Mesenchymal stem cell (in vitro differentiated cells and primary cell): ENCODE measurements around the gene BUD23.
A peak's percentile ranks its signal among the peaks of the same experiment; 100 is the strongest.

Experiments used
- DNase-seq: peaks from one replicate; pipeline ENCODE4 v3.0.0-alpha.2; 2013
- H2AFZ ChIP-seq: one replicate; pipeline ENCODE4 v1.6.1; 2013; ENCODE audit warnings: low read depth, mild to moderate bottlenecking, control low read depth, inconsistent platforms, low read length, moderate library complexity
- H2AK5ac ChIP-seq: 2 replicates; pipeline ENCODE4 v1.6.1; 2013; ENCODE audit warnings: low read length, moderate library complexity, mild to moderate bottlenecking, inconsistent platforms; ENCODE audit not compliant: severe bottlenecking
- H2BK120ac ChIP-seq: one replicate; pipeline ENCODE4 v1.6.1; 2013; ENCODE audit warnings: low read depth, mild to moderate bottlenecking, inconsistent platforms, low read length, moderate library complexity
- H2BK12ac ChIP-seq, 2 experiments: one replicate each; pipeline ENCODE4 v1.6.1; 2013; ENCODE audit warnings: inconsistent platforms in 2 of 2, low read length in 2 of 2, mild to moderate bottlenecking in 2 of 2, moderate library complexity in 2 of 2, control low read depth in 1 of 2
- H2BK15ac ChIP-seq: one replicate; pipeline ENCODE4 v1.6.1; 2013; ENCODE audit warnings: mild to moderate bottlenecking, low read depth, inconsistent platforms; ENCODE audit not compliant: poor library complexity, severe bottlenecking
- H2BK5ac ChIP-seq: 2 replicates; pipeline ENCODE4 v1.6.1; 2013; ENCODE audit warnings: low read depth, mild to moderate bottlenecking, low read length, control low read depth, inconsistent platforms; ENCODE audit not compliant: poor library complexity, severe bottlenecking
- H3K14ac ChIP-seq, 2 experiments: one replicate each; pipeline ENCODE4 v1.6.1; 2013; ENCODE audit warnings: inconsistent platforms in 2 of 2, low read length in 2 of 2, control low read depth in 1 of 2, mild to moderate bottlenecking in 1 of 2, moderate library complexity in 1 of 2
- H3K18ac ChIP-seq, 2 experiments: one replicate each; pipeline ENCODE4 v1.6.1; 2013; ENCODE audit warnings: inconsistent platforms in 2 of 2, low read length in 2 of 2, control low read depth in 1 of 2, low read depth in 1 of 2, mild to moderate bottlenecking in 1 of 2
- H3K23ac ChIP-seq, 2 experiments: one replicate each; pipeline ENCODE4 v1.6.1; 2013; ENCODE audit warnings: inconsistent platforms in 2 of 2, low read length in 2 of 2, mild to moderate bottlenecking in 2 of 2, moderate library complexity in 2 of 2, control low read depth in 1 of 2
- H3K27ac ChIP-seq: 2 replicates; pipeline ENCODE4 v1.5.1; 2013; ENCODE audit warnings: mild to moderate bottlenecking, moderate library complexity, low read length, control low read depth, inconsistent platforms; ENCODE audit not compliant: poor library complexity, severe bottlenecking
- H3K27me3 ChIP-seq, 2 experiments: 2 replicates each; pipeline versions ENCODE4 v1.6.1 to v1.7.0; 2013; ENCODE audit warnings: low read length in 2 of 2, mild to moderate bottlenecking in 2 of 2, moderate library complexity in 2 of 2, control low read depth in 1 of 2, inconsistent platforms in 1 of 2; ENCODE audit not compliant: control insufficient read depth in 1 of 2, insufficient read depth in 1 of 2
- H3K36me3 ChIP-seq, 2 experiments: 2 replicates each; pipeline versions ENCODE4 v1.6.1 to v1.7.0; 2013; ENCODE audit warnings: low read length in 2 of 2, control low read depth in 1 of 2, inconsistent platforms in 1 of 2, low read depth in 1 of 2, mild to moderate bottlenecking in 1 of 2; ENCODE audit not compliant: insufficient read depth in 2 of 2, control insufficient read depth in 1 of 2
- H3K4ac ChIP-seq, 2 experiments: one replicate each; pipeline ENCODE4 v1.6.1; 2013; ENCODE audit warnings: inconsistent platforms in 2 of 2, low read length in 2 of 2, mild to moderate bottlenecking in 2 of 2, moderate library complexity in 2 of 2, control low read depth in 1 of 2, low read depth in 1 of 2
- H3K4me1 ChIP-seq: 2 replicates; pipeline ENCODE4 v1.6.1; 2013; ENCODE audit warnings: low read depth, low read length, control low read depth; ENCODE audit not compliant: control insufficient read depth, insufficient read depth
- H3K4me2 ChIP-seq: 2 replicates; pipeline ENCODE4 v1.6.1; 2013; ENCODE audit warnings: low read length, mild to moderate bottlenecking, inconsistent platforms; ENCODE audit not compliant: poor library complexity, severe bottlenecking
- H3K4me3 ChIP-seq, 2 experiments: 2 replicates each; pipeline versions ENCODE4 v1.5.1 to v1.7.0; 2013; ENCODE audit warnings: low read length in 2 of 2, mild to moderate bottlenecking in 2 of 2, control low read depth in 1 of 2, low read depth in 1 of 2; ENCODE audit not compliant: insufficient read depth in 1 of 2
- H3K79me1 ChIP-seq: replicated peaks from 2 replicates; pipeline ENCODE4 v1.6.1; 2013; ENCODE audit warnings: mild to moderate bottlenecking, control low read depth, low read length, inconsistent platforms; ENCODE audit not compliant: poor library complexity, severe bottlenecking
- H3K9ac ChIP-seq: 2 replicates; pipeline ENCODE4 v1.7.0; 2013; ENCODE audit warnings: mild to moderate bottlenecking, low read length, moderate library complexity
- H3K9me3 ChIP-seq: 2 replicates; pipeline ENCODE4 v1.7.0; 2013; ENCODE audit warnings: mild to moderate bottlenecking, low read length; ENCODE audit not compliant: control insufficient read depth
- H4K8ac ChIP-seq: one replicate; pipeline ENCODE4 v1.6.1; 2013; ENCODE audit warnings: inconsistent platforms, mild to moderate bottlenecking, low read length, moderate library complexity
- H4K91ac ChIP-seq: one replicate; pipeline ENCODE4 v1.6.1; 2013; ENCODE audit warnings: mild to moderate bottlenecking, low read length, inconsistent platforms
- WGBS: methylation state at CpG from one replicate; pipeline ENCODE4 v1.1.7; 2013; ENCODE audit warnings: mixed read lengths; 5-methylcytosine and 5-hydroxymethylcytosine counted together

BUD23 gene

GRCh38 chr7:73702665-73703064 lies 19.3 kb downstream of the BUD23 start:
- H3K4me1 ChIP-seq, result peaks cover 43% of the 10 kb centered on the region
- no peak overlapping the region for H3K18ac ChIP-seq
- H4K91ac ChIP-seq, result no peak overlapping the region
- H2BK120ac ChIP-seq, result no peak overlapping the region
- H3K27ac ChIP-seq, result no peak overlapping the region
- no peak overlapping the region for H2BK12ac ChIP-seq
- H3K27me3 ChIP-seq, result no peaks in the 10 kb centered on the region
- H4K8ac ChIP-seq, result no peak overlapping the region
- no peak overlapping the region for H2BK5ac ChIP-seq
- 94% methylated on average over 18 of the region's 18 CpGs for WGBS
- no peak overlapping the region for H3K4me3 ChIP-seq
- no peak overlapping the region for H2AFZ ChIP-seq
- no peak overlapping the region for H3K4ac ChIP-seq
- no peak overlapping the region for H3K9ac ChIP-seq
- H2AK5ac ChIP-seq, result no peak overlapping the region
- no peak overlapping the region for H3K4me2 ChIP-seq
- DNase-seq, result no peak
- H3K79me1 ChIP-seq, result peaks cover 12% of the 10 kb centered on the region
- no peak overlapping the region for H3K14ac ChIP-seq
- no peak overlapping the region for H3K23ac ChIP-seq
- H2BK15ac ChIP-seq, result no peak overlapping the region
- H3K36me3 ChIP-seq, result peaks cover 90 to 91% of the 10 kb centered on the region in 2 experiments
- no peaks in the 10 kb centered on the region for H3K9me3 ChIP-seq

- H3K4me3 ChIP-seq, result no peak overlapping the region
- H3K36me3 ChIP-seq, result peaks cover 87% of the 10 kb centered on the region in 2 experiments
- H3K4me1 ChIP-seq, result peaks cover 44% of the 10 kb centered on the region
- peak overlapping the region in 1 of 2 experiments; percentile 54 for H2BK12ac ChIP-seq
- H3K23ac ChIP-seq, result no peak overlapping the region
- no peak overlapping the region for H2BK5ac ChIP-seq
- DNase-seq, result no peak
- 77% methylated on average over 13 of the region's 13 CpGs for WGBS
- no peaks in the 10 kb centered on the region for H3K9me3 ChIP-seq
- peak overlapping the region in 1 of 2 experiments; percentile 34 for H3K18ac ChIP-seq
- peak overlapping the region; percentile 28 for H4K91ac ChIP-seq
- H3K27ac ChIP-seq, result no peak overlapping the region
- H2BK120ac ChIP-seq, result no peak overlapping the region
- no peak overlapping the region for H3K4ac ChIP-seq
- no peak overlapping the region for H2AFZ ChIP-seq
- no peak overlapping the region for H3K9ac ChIP-seq
- peaks cover 12% of the 10 kb centered on the region for H3K79me1 ChIP-seq
- H4K8ac ChIP-seq, result no peak overlapping the region
- H3K27me3 ChIP-seq, result no peaks in the 10 kb centered on the region
- peak overlapping the region; percentile 45 for H2AK5ac ChIP-seq
- H2BK15ac ChIP-seq, result no peak overlapping the region
- no peak overlapping the region for H3K14ac ChIP-seq
- no peak overlapping the region for H3K4me2 ChIP-seq
These were observed 19.8 kb downstream of the BUD23 start for GRCh38 chr7:73703225-73703624.

GRCh38 chr7:73703757-73704639 lies 20.6 kb downstream of the BUD23 start:
- Histone ChIP-seq H2BK15ac (peak overlapping the region; percentile 13), H3K4me2 (no peak overlapping the region), H3K23ac (peak overlapping the region in 1 of 2 experiments; percentile 51), H3K14ac (no peak overlapping the region), H4K8ac (no peak overlapping the region), H3K4me1 (peaks cover 52% of the 10 kb centered on the region), H2AK5ac (peak overlapping the region; percentile 33), H2BK5ac (no peak overlapping the region), H3K4me3 (no peak overlapping the region), H3K27ac (peak overlapping the region; percentile 67), H2BK12ac (peak overlapping the region in 1 of 2 experiments; percentile 54), H3K36me3 (peaks cover 87% of the 10 kb centered on the region in 2 experiments), H3K18ac (peak overlapping the region in 1 of 2 experiments; percentile 34), H3K79me1 (peaks cover 18% of the 10 kb centered on the region), H3K4ac (no peak overlapping the region), H2BK120ac (no peak overlapping the region), H3K9ac (no peak overlapping the region), H3K9me3 (no peaks in the 10 kb centered on the region), H2AFZ (no peak overlapping the region), H4K91ac (peak overlapping the region; percentile 28), H3K27me3 (no peaks in the 10 kb centered on the region)
- peak; percentile 50 for DNase-seq
- 42% methylated on average over 32 of the region's 45 CpGs for whole genome bisulfite sequencing

- H3K4me1 ChIP-seq, result peaks cover 56% of the 10 kb centered on the region
- DNase-seq, result no peak
- no peak overlapping the region for H3K4me3 ChIP-seq
These were observed 21.5 kb downstream of the BUD23 start for GRCh38 chr7:73704640-73705550.

More at GRCh38 chr7:73704640-73705550, 21.5 kb downstream of the BUD23 start:
- no peaks in the 10 kb centered on the region for H3K9me3 ChIP-seq
- 90% methylated on average over 18 of the region's 23 CpGs for WGBS
- H3K36me3 ChIP-seq, result peaks cover 82 to 87% of the 10 kb centered on the region in 2 experiments
- H3K14ac ChIP-seq, result no peak overlapping the region
- no peak overlapping the region for H2BK12ac ChIP-seq
- no peak overlapping the region for H2BK120ac ChIP-seq
- H3K9ac ChIP-seq, result peak overlapping the region; percentile 9
- H4K91ac ChIP-seq, result no peak overlapping the region
- no peak overlapping the region for H2BK15ac ChIP-seq
- no peak overlapping the region for H3K4ac ChIP-seq
- H3K18ac ChIP-seq, result no peak overlapping the region
- peaks cover 18% of the 10 kb centered on the region for H3K79me1 ChIP-seq
- no peak overlapping the region for H4K8ac ChIP-seq
- H2AFZ ChIP-seq, result no peak overlapping the region
- no peak overlapping the region for H3K23ac ChIP-seq
- H2AK5ac ChIP-seq, result peak overlapping the region; percentile 91
- H3K4me2 ChIP-seq, result peak overlapping the region; percentile 19
- no peaks in the 10 kb centered on the region for H3K27me3 ChIP-seq
- peak overlapping the region; percentile 48 for H2BK5ac ChIP-seq
- H3K27ac ChIP-seq, result peak overlapping the region; percentile 67
